Epidermal melanocyte (primary cell): ENCODE measurements around the gene CNTN5.
"Not testable (repeated sequence)": the region's sequence is repeated elsewhere in the genome, so short reads cannot be mapped to it uniquely, and the experiment has no call there.

ENCODE experiments used
- DNase-seq: peaks from one replicate; pipeline ENCODE4 v3.0.0; 2011; ENCODE audit warnings: low spot score; ENCODE audit not compliant: insufficient read length

CNTN5 gene

GRCh38 chr11:99020352-99021225 lies at the start of gene CNTN5:
Gene CNTN5 (plus strand): TSS chr11:99020949.
- no peak for DNase-seq

- DNase-seq, result no peak
These were observed 41.5 kb upstream of the CNTN5 start for GRCh38 chr11:98979205-98979604.

- no peak for DNase-seq
These were observed 4.9 kb upstream of the CNTN5 start for GRCh38 chr11:99015634-99016454.

GRCh38 chr11:99019696-99020095 lies 1.1 kb upstream of the CNTN5 start:
- DNase-seq, result no peak

- no peak for DNase-seq
These were observed 16.3 kb downstream of the CNTN5 start for GRCh38 chr11:99037057-99037456.

GRCh38 chr11:99063331-99063730 lies 42.6 kb downstream of the CNTN5 start:
- no peak for DNase-seq

- DNase-seq, result no peak
These were observed 44.4 kb downstream of the CNTN5 start for GRCh38 chr11:99065121-99065520.

GRCh38 chr11:99066618-99067317 lies 46.0 kb downstream of the CNTN5 start:
- DNase-seq, result no peak

GRCh38 chr11:99068832-99069231 lies 48.1 kb downstream of the CNTN5 start:
- DNase-seq, result no peak

- no peak for DNase-seq
These were observed 49.2 kb downstream of the CNTN5 start for GRCh38 chr11:99069856-99070444.

- DNase-seq, result no peak
These were observed 58.8 kb downstream of the CNTN5 start for GRCh38 chr11:99079576-99079975.

- DNase-seq, result no peak
These were observed 59.4 kb downstream of the CNTN5 start for GRCh38 chr11:99080154-99080553.

- DNase-seq, result no peak
These were observed 77.5 kb downstream of the CNTN5 start for GRCh38 chr11:99098258-99098657.

GRCh38 chr11:99098751-99099150 lies 78.0 kb downstream of the CNTN5 start:
- no peak for DNase-seq

GRCh38 chr11:99117603-99118002 lies 96.9 kb downstream of the CNTN5 start:
- DNase-seq, result no peak

GRCh38 chr11:99133862-99134261 lies 113.1 kb downstream of the CNTN5 start:
- DNase-seq, result not testable (repeated sequence)

- no peak for DNase-seq
These were observed 114.8 kb downstream of the CNTN5 start for GRCh38 chr11:99135508-99135907.

GRCh38 chr11:99142237-99142636 lies 121.5 kb downstream of the CNTN5 start:
- no peak for DNase-seq

GRCh38 chr11:99148352-99148751 lies 127.6 kb downstream of the CNTN5 start:
- no peak for DNase-seq

GRCh38 chr11:99154277-99154676 lies 133.5 kb downstream of the CNTN5 start:
- DNase-seq, result no peak

- no peak for DNase-seq
These were observed 139.7 kb downstream of the CNTN5 start for GRCh38 chr11:99160447-99160846.
